ENCODE measurements around the gene GRIN2B. TPM values are rescaled to one million over a fixed set of nuclear protein-coding genes. Genes with fewer than 3 reads are reported as not detected.
A peak's percentile ranks its signal among the peaks of the same experiment; 100 is the strongest.

GRIN2B gene
- total RNA-seq (2013; cell fraction: nucleolus; rRNA removed): 0.04 and 0.05 TPM in 2 replicates
- total RNA-seq (2014; rRNA removed) (under 0.01 TPM in 1 of 2 replicates, not detected in the other), total RNA-seq (2014; rRNA removed; fragmentation: Illumina TruSeq; extraction: Trizol) (not detected in 2 replicates), total RNA-seq (2021) (0.03 TPM in 1 of 2 replicates, not detected in the other), polyA plus RNA-seq (2011; rRNA removed) (not detected in 2 replicates), polyA plus RNA-seq (2014; fragmentation: Illumina TruSeq; extraction: Trizol) (not detected in 2 replicates), polyA plus RNA-seq (2014; fragmentation: Nextera tagmentation; extraction: Ambion mirVana) (under 1 TPM in 1 of 2 experiments, not detected in 1; under 0.01 TPM), polyA plus RNA-seq (2014; rRNA removed) (not detected in 2 replicates), polyA plus RNA-seq (2016; fragmentation: Nextera tagmentation; extraction: Ambion mirVana) (not detected), polyA minus RNA-seq (2011; rRNA and poly(A)+ RNA removed) (under 0.01 and 0.10 TPM in 2 replicates), Bru-seq, nascent RNA (percentile 1 among the genes with signal in this experiment), BruChase-seq, experiment 1, labeled RNA remaining after a 6-hour chase (not detected), BruChase-seq, experiment 2, labeled RNA remaining after a 2-hour chase (percentile 2 among the genes with signal in this experiment)
- polyA plus RNA-seq (2011; ENCODE audit: low read depth): not detected
- polyA plus RNA-seq (2011; cell fraction: cytosol; rRNA removed): not detected in 2 replicates
- under 0.01 TPM in 1 of 2 replicates, not detected in the other for polyA plus RNA-seq (2011; cell fraction: nucleus; rRNA removed)
- not detected in 2 replicates for polyA plus RNA-seq (2012)
- polyA minus RNA-seq (2011; cell fraction: cytosol; rRNA and poly(A)+ RNA removed): not detected in 2 replicates
- polyA minus RNA-seq (2011; cell fraction: nucleus; rRNA and poly(A)+ RNA removed): under 0.01 TPM in 1 of 2 replicates, not detected in the other
- long read RNA-seq, experiment 1: 0 reads
- long read RNA-seq, experiment 2: 0 reads

DNA sequence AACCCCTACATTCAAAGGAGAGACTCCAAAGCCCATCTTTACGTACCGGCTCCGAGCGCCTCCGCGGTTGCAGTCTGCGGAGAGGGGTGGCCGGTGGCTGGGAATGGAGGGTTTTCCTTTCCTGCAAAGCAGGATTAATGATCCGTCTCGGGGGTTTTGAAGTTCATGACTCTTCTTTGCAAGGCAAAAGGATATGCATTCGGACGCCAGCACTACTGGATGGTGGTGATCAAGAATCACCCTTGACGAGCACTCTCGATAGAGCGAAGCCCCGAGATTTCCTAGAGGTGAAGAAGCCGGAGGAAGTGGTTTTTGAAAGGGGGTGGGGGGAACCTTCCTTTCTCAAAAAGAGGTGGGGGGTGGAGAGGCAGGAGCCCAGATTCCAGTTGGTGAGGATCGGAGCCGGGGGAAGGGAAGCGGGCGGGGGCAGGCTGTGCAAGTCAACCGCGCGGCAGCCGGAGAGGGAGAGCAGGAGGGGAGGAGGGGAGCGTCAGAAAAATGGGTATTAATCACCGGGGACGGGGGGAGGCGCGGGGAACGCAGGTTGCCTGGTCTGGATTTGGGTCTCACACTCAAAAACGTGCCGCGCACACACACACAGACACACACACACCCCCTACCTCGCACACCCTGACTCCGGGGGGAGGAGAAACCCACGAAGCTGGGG is at the start of gene GRIN2B:
Gene GRIN2B, minus strand, starts transcription at position 307 of the 667 bp plus-strand sequence. CDS start 115,394 bp downstream, outside the sequence.
- POLR2A ChIA-PET: no interaction called here
- in situ Hi-C loops (cut with MboI): no loop called here
- H3K9ac ChIP-seq (ENCODE audit: control insufficient read depth, insufficient read depth, low read length): no peak within 1 kb of the TSS
- TF ChIP-seq CHD4 (IDR thresholded peaks at IDR 0.05) (no peak), SRF (IDR thresholded peaks at IDR 0.05; ENCODE audit: low read depth in 2 of 2, low read length in 2 of 2) (no peak), POLR2A (IDR thresholded peaks at IDR 0.05; ENCODE audit: low read depth, low read length) (no peak), TAF1 (IDR thresholded peaks at IDR 0.05; ENCODE audit: borderline replicate concordance, low read depth, low read length) (no peak), ATF7 (IDR thresholded peaks at IDR 0.05; ENCODE audit: low read depth) (no peak), CEBPB (IDR thresholded peaks at IDR 0.05; ENCODE audit: borderline replicate concordance in 1 of 2, low read depth in 2 of 2, low read length in 2 of 2) (no peak), YBX1 (IDR thresholded peaks at IDR 0.05) (no peak), SIN3A (IDR thresholded peaks at IDR 0.05; ENCODE audit: low read depth, low read length) (no peak), BRCA1 (IDR thresholded peaks at IDR 0.05; ENCODE audit: low read depth, low read length) (no peak), YY1 (IDR thresholded peaks at IDR 0.05; ENCODE audit: low read depth, low read length) (no peak)
- TF ChIP-seq, protein P1, sequence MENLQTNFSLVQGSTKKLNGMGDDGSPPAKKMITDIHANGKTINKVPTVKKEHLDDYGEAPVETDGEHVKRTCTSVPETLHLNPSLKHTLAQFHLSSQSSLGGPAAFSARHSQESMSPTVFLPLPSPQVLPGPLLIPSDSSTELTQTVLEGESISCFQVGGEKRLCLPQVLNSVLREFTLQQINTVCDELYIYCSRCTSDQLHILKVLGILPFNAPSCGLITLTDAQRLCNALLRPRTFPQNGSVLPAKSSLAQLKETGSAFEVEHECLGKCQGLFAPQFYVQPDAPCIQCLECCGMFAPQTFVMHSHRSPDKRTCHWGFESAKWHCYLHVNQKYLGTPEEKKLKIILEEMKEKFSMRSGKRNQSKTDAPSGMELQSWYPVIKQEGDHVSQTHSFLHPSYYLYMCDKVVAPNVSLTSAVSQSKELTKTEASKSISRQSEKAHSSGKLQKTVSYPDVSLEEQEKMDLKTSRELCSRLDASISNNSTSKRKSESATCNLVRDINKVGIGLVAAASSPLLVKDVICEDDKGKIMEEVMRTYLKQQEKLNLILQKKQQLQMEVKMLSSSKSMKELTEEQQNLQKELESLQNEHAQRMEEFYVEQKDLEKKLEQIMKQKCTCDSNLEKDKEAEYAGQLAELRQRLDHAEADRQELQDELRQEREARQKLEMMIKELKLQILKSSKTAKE (IDR thresholded peaks at IDR 0.05; ENCODE audit: low read depth, poor library complexity, severe bottlenecking): no peak
- TF ChIP-seq, protein P2, sequence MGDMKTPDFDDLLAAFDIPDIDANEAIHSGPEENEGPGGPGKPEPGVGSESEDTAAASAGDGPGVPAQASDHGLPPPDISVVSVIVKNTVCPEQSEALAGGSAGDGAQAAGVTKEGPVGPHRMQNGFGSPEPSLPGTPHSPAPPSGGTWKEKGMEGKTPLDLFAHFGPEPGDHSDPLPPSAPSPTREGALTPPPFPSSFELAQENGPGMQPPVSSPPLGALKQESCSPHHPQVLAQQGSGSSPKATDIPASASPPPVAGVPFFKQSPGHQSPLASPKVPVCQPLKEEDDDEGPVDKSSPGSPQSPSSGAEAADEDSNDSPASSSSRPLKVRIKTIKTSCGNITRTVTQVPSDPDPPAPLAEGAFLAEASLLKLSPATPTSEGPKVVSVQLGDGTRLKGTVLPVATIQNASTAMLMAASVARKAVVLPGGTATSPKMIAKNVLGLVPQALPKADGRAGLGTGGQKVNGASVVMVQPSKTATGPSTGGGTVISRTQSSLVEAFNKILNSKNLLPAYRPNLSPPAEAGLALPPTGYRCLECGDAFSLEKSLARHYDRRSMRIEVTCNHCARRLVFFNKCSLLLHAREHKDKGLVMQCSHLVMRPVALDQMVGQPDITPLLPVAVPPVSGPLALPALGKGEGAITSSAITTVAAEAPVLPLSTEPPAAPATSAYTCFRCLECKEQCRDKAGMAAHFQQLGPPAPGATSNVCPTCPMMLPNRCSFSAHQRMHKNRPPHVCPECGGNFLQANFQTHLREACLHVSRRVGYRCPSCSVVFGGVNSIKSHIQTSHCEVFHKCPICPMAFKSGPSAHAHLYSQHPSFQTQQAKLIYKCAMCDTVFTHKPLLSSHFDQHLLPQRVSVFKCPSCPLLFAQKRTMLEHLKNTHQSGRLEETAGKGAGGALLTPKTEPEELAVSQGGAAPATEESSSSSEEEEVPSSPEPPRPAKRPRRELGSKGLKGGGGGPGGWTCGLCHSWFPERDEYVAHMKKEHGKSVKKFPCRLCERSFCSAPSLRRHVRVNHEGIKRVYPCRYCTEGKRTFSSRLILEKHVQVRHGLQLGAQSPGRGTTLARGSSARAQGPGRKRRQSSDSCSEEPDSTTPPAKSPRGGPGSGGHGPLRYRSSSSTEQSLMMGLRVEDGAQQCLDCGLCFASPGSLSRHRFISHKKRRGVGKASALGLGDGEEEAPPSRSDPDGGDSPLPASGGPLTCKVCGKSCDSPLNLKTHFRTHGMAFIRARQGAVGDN (IDR thresholded peaks at IDR 0.05): no peak
- TF ChIP-seq, protein P3, sequence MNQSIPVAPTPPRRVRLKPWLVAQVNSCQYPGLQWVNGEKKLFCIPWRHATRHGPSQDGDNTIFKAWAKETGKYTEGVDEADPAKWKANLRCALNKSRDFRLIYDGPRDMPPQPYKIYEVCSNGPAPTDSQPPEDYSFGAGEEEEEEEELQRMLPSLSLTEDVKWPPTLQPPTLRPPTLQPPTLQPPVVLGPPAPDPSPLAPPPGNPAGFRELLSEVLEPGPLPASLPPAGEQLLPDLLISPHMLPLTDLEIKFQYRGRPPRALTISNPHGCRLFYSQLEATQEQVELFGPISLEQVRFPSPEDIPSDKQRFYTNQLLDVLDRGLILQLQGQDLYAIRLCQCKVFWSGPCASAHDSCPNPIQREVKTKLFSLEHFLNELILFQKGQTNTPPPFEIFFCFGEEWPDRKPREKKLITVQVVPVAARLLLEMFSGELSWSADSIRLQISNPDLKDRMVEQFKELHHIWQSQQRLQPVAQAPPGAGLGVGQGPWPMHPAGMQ (IDR thresholded peaks at IDR 0.05; ENCODE audit: borderline replicate concordance): no peak

More for the DNA sequence above, at the start of gene GRIN2B:
- BruUV-seq (replicated peaks): no TSS peak
- 19% methylated on average over 19 of the region's 37 CpGs for WGBS (ENCODE audit: insufficient coverage, insufficient replicate concordance, low lambda C conversion rate, missing lambda C conversion rate)
- Histone ChIP-seq H3K4me1 (ENCODE audit: control insufficient read depth, insufficient read depth, low read length) (no peaks in the 10 kb centered on the region), H4K20me1 (ENCODE audit: control insufficient read depth, insufficient read depth) (no peaks in the 10 kb centered on the region), H2AFZ (ENCODE audit: control insufficient read depth, low read depth, low read length) (no peak within 1 kb of the TSS), H3K79me2 (ENCODE audit: control insufficient read depth, insufficient read depth, low read length) (no peaks in the 10 kb centered on the region), H3K27ac (ENCODE audit: control insufficient read depth, insufficient read depth) (no peak within 1 kb of the TSS), H3K36me3 (ENCODE audit: control insufficient read depth in 2 of 2, insufficient read depth in 2 of 2, low read length in 1 of 2) (no peaks in the 10 kb centered on the region), H3K4me3 (no peak within 1 kb of the TSS), H3K4me2 (ENCODE audit: control insufficient read depth, insufficient read depth) (peak within 1 kb of the TSS; percentile 7; the same call in 1 of the 2 replicates), H3K9me3 (replicated peaks; ENCODE audit: control insufficient read depth, insufficient read depth, low read length) (no peaks in the 10 kb centered on the region), H3K27me3 (replicated peaks in 1 of 2; ENCODE audit: control insufficient read depth in 2 of 2, insufficient read depth in 2 of 2, low read length in 1 of 2) (peaks cover 0 to 10% of the 10 kb centered on the region in 2 experiments)
- FAIRE-seq (no peak), DNase-seq (ENCODE audit: low read depth, low spot score) (no peak), ATAC-seq (no peak)
- intact Hi-C loops (cut with micrococcal nuclease; ENCODE audit: unreplicated experiment): no loop called here
- ChIA-PET RAD21 (ENCODE audit: unreplicated experiment) (no interaction called here), SMC1A (ENCODE audit: uncharacterized antibody, unreplicated experiment) (no interaction called here), CTCF (no interaction called here)
